ENCODE measurements around the gene CREBRF. TPM values are rescaled to one million over a fixed set of nuclear protein-coding genes. Genes with fewer than 3 reads are reported as not detected.
"Not testable (repeated sequence)": the region's sequence is repeated elsewhere in the genome, so short reads cannot be mapped to it uniquely, and the experiment has no call there.

CREBRF gene
- total RNA-seq, 1 donor from 2014 or later: 17.8 TPM

DNA sequence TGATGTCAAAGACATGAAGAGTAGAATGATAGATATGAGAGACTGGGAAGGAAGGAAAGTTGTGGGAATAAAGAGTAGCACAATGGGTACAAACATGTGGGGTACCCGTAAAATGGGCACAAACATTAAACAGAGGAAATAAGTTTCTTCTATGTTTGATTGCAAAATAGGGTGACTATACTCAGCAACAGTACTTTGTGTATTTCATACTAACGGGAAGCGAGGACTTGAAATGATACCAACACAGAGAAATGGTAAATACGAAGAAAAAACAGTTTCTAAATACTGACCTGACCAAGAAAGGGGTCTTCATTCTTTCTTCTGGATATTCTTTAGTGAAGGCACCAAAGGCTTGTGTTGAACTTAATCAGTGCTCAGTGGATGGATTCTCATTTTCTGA is 41.5 kb upstream of the CREBRF start:
- H3K27ac Mint-ChIP-seq: no peak overlapping the region
- H3K27me3 Mint-ChIP-seq: no peaks in the 10 kb centered on the region
- H3K36me3 Mint-ChIP-seq (ENCODE audit: insufficient read depth): peaks cover 6% of the 10 kb centered on the region
- no peak overlapping the region for H3K4me3 Mint-ChIP-seq (ENCODE audit: low read depth)
- TF ChIP-seq, protein P1, sequence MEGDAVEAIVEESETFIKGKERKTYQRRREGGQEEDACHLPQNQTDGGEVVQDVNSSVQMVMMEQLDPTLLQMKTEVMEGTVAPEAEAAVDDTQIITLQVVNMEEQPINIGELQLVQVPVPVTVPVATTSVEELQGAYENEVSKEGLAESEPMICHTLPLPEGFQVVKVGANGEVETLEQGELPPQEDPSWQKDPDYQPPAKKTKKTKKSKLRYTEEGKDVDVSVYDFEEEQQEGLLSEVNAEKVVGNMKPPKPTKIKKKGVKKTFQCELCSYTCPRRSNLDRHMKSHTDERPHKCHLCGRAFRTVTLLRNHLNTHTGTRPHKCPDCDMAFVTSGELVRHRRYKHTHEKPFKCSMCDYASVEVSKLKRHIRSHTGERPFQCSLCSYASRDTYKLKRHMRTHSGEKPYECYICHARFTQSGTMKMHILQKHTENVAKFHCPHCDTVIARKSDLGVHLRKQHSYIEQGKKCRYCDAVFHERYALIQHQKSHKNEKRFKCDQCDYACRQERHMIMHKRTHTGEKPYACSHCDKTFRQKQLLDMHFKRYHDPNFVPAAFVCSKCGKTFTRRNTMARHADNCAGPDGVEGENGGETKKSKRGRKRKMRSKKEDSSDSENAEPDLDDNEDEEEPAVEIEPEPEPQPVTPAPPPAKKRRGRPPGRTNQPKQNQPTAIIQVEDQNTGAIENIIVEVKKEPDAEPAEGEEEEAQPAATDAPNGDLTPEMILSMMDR (IDR thresholded peaks at IDR 0.05; ENCODE audit: unreplicated experiment): no peak
- no peak for DNase-seq (ENCODE audit: low spot score, unreplicated experiment)
- no peaks in the 10 kb centered on the region for H3K9me3 Mint-ChIP-seq (ENCODE audit: low read depth)
- H3K4me1 Mint-ChIP-seq (ENCODE audit: low read depth): peaks cover 16% of the 10 kb centered on the region

DNA sequence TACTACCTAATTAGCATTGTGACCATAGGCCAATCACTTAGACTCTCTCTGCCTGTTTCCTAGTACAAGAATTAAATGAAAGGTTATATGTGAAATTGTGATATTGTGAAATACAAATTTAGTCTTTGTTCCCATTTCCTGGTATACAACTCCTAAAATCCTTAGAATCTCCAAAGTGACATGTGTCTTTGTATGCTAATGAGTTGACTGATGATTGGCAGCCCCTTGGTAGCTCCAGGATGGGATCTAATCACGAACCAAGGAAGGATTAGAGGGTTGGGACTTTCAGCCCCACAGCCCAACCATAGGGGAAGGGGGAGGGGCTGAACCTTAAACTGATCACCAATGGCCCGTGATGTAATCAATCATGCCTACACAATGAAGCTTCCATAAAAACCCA is 41.0 kb upstream of the CREBRF start:
- H3K4me1 Mint-ChIP-seq (ENCODE audit: low read depth): peaks cover 21% of the 10 kb centered on the region
- no peak overlapping the region for H3K27ac Mint-ChIP-seq
- no peaks in the 10 kb centered on the region for H3K9me3 Mint-ChIP-seq (ENCODE audit: low read depth)
- peaks cover 11% of the 10 kb centered on the region for H3K36me3 Mint-ChIP-seq (ENCODE audit: insufficient read depth)
- no peak overlapping the region for H3K4me3 Mint-ChIP-seq (ENCODE audit: low read depth)
- no peaks in the 10 kb centered on the region for H3K27me3 Mint-ChIP-seq
- TF ChIP-seq, protein P1 (IDR thresholded peaks at IDR 0.05; ENCODE audit: unreplicated experiment): no peak
- no peak for DNase-seq (ENCODE audit: low spot score, unreplicated experiment)

DNA sequence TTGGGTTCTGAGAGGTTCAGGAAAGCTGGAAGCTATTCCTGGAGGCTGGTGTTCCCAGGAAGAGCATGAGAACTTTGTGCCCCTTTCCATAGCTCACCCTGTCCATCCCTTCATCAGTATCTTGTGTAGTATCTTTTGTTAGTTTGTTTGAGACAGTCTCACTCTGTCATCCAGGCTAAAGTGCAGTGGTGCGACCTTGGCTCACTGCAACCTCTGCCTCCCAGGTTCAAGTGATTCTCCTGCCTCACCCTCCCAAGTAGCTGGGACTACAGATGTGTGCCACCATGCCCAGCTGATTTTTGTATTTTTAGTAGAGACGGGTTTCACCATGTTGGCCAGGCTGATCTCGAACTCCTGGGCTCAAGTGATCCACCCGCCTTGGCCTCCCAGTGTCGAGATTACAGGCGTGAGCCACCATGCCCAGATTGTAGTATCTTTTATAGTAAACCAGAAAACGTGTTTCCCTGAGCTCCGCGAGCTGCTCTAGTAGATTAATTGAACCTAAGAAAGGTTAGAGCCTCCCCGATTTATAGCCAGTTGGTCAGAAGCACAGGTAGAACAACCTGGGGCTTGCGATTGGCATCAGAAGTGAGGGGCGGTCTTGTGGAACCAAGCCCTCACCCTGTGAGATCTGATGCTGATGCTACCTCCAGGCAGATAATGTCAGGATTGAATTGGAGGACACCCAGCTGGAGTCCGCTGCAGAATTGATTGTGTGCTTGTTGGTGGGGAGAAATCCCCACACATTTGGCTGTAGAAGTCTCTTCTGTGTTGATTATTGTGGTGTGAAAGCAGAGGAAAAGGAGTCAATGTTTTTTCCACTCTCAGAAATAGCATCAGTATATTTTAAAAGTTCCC is 40.3 kb upstream of the CREBRF start:
- Mint-ChIP-seq H3K36me3 (ENCODE audit: insufficient read depth) (peaks cover 11% of the 10 kb centered on the region), H3K27me3 (no peaks in the 10 kb centered on the region), H3K9me3 (ENCODE audit: low read depth) (no peaks in the 10 kb centered on the region), H3K4me3 (ENCODE audit: low read depth) (no peak overlapping the region), H3K27ac (peak overlapping the region; percentile 73), H3K4me1 (ENCODE audit: low read depth) (peaks cover 20% of the 10 kb centered on the region)
- no peak for DNase-seq (ENCODE audit: low spot score, unreplicated experiment)
- TF ChIP-seq, protein P1 (IDR thresholded peaks at IDR 0.05; ENCODE audit: unreplicated experiment): no peak

DNA sequence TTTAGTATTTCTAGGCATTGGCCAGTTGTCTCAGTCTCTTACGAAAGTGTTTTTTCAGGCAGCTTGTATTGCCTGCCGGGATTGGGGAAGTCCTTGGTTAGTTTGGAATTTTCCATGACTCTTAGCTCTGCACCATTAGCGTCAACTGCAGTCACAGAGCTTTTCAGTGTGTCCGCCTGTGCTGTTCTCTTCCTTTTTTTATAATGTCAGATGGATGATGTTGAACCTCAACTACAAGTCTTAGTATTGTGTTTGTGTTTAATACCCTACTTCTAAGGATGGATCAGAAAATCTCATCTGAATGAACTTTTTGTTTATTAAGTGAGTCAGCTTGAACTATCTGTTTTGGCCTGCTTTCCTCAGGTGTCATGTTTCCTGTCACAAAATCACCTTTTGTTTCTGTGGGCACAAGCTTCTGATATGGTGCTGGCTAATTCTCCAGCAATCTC is 39.5 kb upstream of the CREBRF start:
- no peak for DNase-seq (ENCODE audit: low spot score, unreplicated experiment)
- H3K27ac Mint-ChIP-seq: peak overlapping the region; percentile 73
- no peaks in the 10 kb centered on the region for H3K9me3 Mint-ChIP-seq (ENCODE audit: low read depth)

DNA sequence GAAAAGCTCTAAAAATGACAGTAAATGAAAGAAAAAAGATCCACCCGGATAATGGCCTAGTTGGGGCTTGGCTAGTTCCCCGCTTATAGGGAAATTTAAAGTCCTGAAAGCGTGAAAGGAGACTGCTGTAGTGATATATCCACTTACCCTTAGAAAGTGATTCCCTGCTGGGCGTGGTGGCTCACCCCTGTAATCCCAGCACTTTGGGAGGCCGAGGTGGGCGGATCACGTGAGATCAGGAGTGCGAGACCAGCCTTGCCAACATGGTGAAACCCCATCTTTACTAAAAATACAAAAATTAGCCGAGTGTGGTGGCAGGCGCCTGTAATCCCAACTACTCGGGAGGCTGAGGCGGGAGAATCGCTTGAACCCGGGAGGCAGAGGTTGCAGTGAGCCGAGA is 39.1 kb upstream of the CREBRF start:
- DNase-seq (ENCODE audit: low spot score, unreplicated experiment); H3K9me3 Mint-ChIP-seq (ENCODE audit: low read depth); H3K27me3 Mint-ChIP-seq; H3K27ac Mint-ChIP-seq; H3K4me3 Mint-ChIP-seq (ENCODE audit: low read depth): not testable (repeated sequence)
- Mint-ChIP-seq H3K36me3 (ENCODE audit: insufficient read depth) (peaks cover 14% of the 10 kb centered on the region), H3K4me1 (ENCODE audit: low read depth) (peaks cover 20% of the 10 kb centered on the region)

More for the DNA sequence above, 39.5 kb upstream of the CREBRF start:
- Mint-ChIP-seq H3K4me3 (ENCODE audit: low read depth) (no peak overlapping the region), H3K27me3 (no peaks in the 10 kb centered on the region), H3K36me3 (ENCODE audit: insufficient read depth) (peaks cover 13% of the 10 kb centered on the region), H3K4me1 (ENCODE audit: low read depth) (peaks cover 20% of the 10 kb centered on the region)
- TF ChIP-seq, protein P1 (IDR thresholded peaks at IDR 0.05; ENCODE audit: unreplicated experiment): no peak

DNA sequence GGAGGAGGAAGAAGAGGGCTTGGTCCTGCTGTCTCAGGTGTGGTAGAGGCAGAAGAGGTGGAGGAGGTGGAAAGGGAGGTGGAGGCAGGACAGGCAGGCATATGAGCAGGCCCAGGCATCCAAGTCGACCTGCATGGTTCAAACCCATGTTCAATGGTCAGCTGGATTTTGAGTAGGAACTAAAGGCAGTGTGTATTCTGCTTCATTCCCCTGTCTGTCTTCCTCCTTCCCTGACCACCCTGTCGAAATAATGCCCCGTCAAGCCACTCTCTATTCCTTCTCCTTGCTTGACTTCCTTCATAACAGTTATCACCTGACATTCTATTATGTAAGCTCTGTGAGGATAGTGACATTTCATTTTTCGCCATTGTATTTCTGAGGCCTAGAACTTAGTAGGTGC is 37.8 kb upstream of the CREBRF start:
- TF ChIP-seq, protein P1 (IDR thresholded peaks at IDR 0.05; ENCODE audit: unreplicated experiment): no peak
- no peak overlapping the region for H3K4me3 Mint-ChIP-seq (ENCODE audit: low read depth)
- H3K4me1 Mint-ChIP-seq (ENCODE audit: low read depth): peaks cover 20% of the 10 kb centered on the region
- DNase-seq (ENCODE audit: low spot score, unreplicated experiment): no peak
- no peaks in the 10 kb centered on the region for H3K9me3 Mint-ChIP-seq (ENCODE audit: low read depth)
- H3K27me3 Mint-ChIP-seq: no peaks in the 10 kb centered on the region
- H3K36me3 Mint-ChIP-seq (ENCODE audit: insufficient read depth): peaks cover 17% of the 10 kb centered on the region
- H3K27ac Mint-ChIP-seq: no peak overlapping the region
